Testis (tissue), 5 donors: ENCODE data around the gene ANKRD9. TPM values are rescaled to one million over a fixed set of nuclear protein-coding genes. Genes with fewer than 3 reads are reported as not detected.

Source experiments
- DNase-seq: peaks from one replicate; pipeline ENCODE4 v3.0.0-alpha.2; 2019
- H3K27ac ChIP-seq, 2 donors: fragments of 200-600 bp; sonication (generic); one replicate each; pipeline ENCODE4 v1.5.1; 2019
- H3K27me3 ChIP-seq: fragments of 200-600 bp; sonication (generic); one replicate; pipeline ENCODE4 v1.5.1; 2019
- H3K36me3 ChIP-seq: fragments of 200-600 bp; sonication (generic); one replicate; pipeline ENCODE4 v1.5.1; 2017; ENCODE audit warnings: low read depth; ENCODE audit errors: missing control alignments
- H3K4me1 ChIP-seq: fragments of 200-600 bp; sonication (generic); one replicate; pipeline ENCODE4 v1.5.1; 2019
- H3K4me3 ChIP-seq, 2 donors: fragments of 200-600 bp; sonication (generic); one replicate each; pipeline ENCODE4 v1.5.1; 2017 to 2019
- H3K9me3 ChIP-seq: fragments of 200-600 bp; sonication (generic); one replicate; pipeline ENCODE4 v1.5.1; 2017
- POLR2A ChIP-seq: fragments of 450-650 bp; IDR thresholded peaks from one replicate; pipeline ENCODE4 v1.6.1; 2017; ENCODE audit warnings: antibody characterized with exemption, mild to moderate bottlenecking, moderate library complexity
- WGBS, 2 donors: methylation state at CpG; one replicate each; pipeline ENCODE4 v1.1.5; 2018; 5-methylcytosine and 5-hydroxymethylcytosine counted together
- intact Hi-C: fragments of 100-400 bp; cut with DNase I; formaldehyde crosslinking; loops from one replicate; pipeline ENCODE4 v1.15.1; 2023; ENCODE audit warnings: low total_unique reads
- long read RNA-seq, 2 donors: transcript quantifications; one replicate each; lab custom pipeline, GENCODE V29; 2026
- polyA plus RNA-seq: library from polyadenylated mRNA; stranded (reverse); fragments of 350-450 nt; fragmentation: Illumina TruSeq; extraction: RNeasy Lipid Tissue Mini Kit (QIAGEN cat#74804); gene quantifications from one replicate; pipeline ENCODE4 v1.2.3, GENCODE V29; 2014; ENCODE audit warnings: low read depth, low replicate concordance; ENCODE audit not compliant: insufficient read depth
- total RNA-seq, 2 donors: library from RNA; depleted of rRNA; stranded (reverse); fragments of >200 nt; gene quantifications; one replicate each; pipeline ENCODE4 v1.2.3, GENCODE V29; 2016
- TF ChIP-seq, protein P1 (sequence below), 3 experiments: fragments of 450-650 bp in 2 of 3; fragments of 200-600 bp in 1 of 3; sonication (generic) in 1 of 3; IDR thresholded peaks; one replicate each; pipeline ENCODE4 v1.5.1; 2016 to 2019; ENCODE audit warnings: antibody characterized with exemption in 3 of 3, mild to moderate bottlenecking in 2 of 3, moderate library complexity in 1 of 3

The ANKRD9 gene, protein sequence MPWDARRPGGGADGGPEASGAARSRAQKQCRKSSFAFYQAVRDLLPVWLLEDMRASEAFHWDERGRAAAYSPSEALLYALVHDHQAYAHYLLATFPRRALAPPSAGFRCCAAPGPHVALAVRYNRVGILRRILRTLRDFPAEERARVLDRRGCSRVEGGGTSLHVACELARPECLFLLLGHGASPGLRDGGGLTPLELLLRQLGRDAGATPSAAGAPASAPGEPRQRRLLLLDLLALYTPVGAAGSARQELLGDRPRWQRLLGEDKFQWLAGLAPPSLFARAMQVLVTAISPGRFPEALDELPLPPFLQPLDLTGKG
- total RNA-seq = 100 to 1,000 TPM in 1 of 2 donors, 10 to 100 TPM in 1; 88.7 to 153 TPM
- 21.0 TPM for polyA plus RNA-seq
- long read RNA-seq, donor 1, full-length matches to known transcripts = 30 of 40 reads
- long read RNA-seq, donor 1, partial matches to known transcripts = 10 of 40 reads
- long read RNA-seq, donor 1, other reads (novel, unspliced or antisense) = 0 of 40 reads
- long read RNA-seq, donor 2, full-length matches to known transcripts = 25 of 36 reads
- long read RNA-seq, donor 2, partial matches to known transcripts = 11 of 36 reads
- long read RNA-seq, donor 2, other reads (novel, unspliced or antisense) = 0 of 36 reads

GRCh38 chr14:102509746-102510615 is at the start of gene ANKRD9:
TSS of gene ANKRD9 (minus strand) at chr14:102509776. CDS start at chr14:102507889, 1,887 bp downstream.
- WGBS, 2 donors = 1 to 4% methylated on average over 24 to 73 of the region's 91 CpGs
- TF ChIP-seq, protein P1, sequence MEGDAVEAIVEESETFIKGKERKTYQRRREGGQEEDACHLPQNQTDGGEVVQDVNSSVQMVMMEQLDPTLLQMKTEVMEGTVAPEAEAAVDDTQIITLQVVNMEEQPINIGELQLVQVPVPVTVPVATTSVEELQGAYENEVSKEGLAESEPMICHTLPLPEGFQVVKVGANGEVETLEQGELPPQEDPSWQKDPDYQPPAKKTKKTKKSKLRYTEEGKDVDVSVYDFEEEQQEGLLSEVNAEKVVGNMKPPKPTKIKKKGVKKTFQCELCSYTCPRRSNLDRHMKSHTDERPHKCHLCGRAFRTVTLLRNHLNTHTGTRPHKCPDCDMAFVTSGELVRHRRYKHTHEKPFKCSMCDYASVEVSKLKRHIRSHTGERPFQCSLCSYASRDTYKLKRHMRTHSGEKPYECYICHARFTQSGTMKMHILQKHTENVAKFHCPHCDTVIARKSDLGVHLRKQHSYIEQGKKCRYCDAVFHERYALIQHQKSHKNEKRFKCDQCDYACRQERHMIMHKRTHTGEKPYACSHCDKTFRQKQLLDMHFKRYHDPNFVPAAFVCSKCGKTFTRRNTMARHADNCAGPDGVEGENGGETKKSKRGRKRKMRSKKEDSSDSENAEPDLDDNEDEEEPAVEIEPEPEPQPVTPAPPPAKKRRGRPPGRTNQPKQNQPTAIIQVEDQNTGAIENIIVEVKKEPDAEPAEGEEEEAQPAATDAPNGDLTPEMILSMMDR (IDR thresholded peaks at IDR 0.05) = no peak
- TF ChIP-seq POLR2A = no peak
- DNase-seq = peak; percentile 95
- Histone ChIP-seq H3K27me3 (no peaks in the 10 kb centered on the region), H3K36me3 (no peaks in the 10 kb centered on the region), H3K4me1 (peaks cover 8% of the 10 kb centered on the region), H3K4me3 (peak within 1 kb of the TSS; percentile 63 to 64), H3K9me3 (no peaks in the 10 kb centered on the region), H3K27ac (peak within 1 kb of the TSS; percentile 80 to 89)
- intact Hi-C loops = no loop called here

- WGBS, 2 donors = 71 to 92% methylated on average over 2 to 4 of the region's 4 CpGs
- Histone ChIP-seq H3K27me3 (no peaks in the 10 kb centered on the region), H3K27ac (no peak overlapping the region), H3K9me3 (no peaks in the 10 kb centered on the region), H3K4me3 (no peak overlapping the region), H3K36me3 (no peaks in the 10 kb centered on the region), H3K4me1 (no peaks in the 10 kb centered on the region)
- no peak for DNase-seq
- intact Hi-C loops = no loop called here
- TF ChIP-seq POLR2A = no peak
- TF ChIP-seq, protein P1 (IDR thresholded peaks at IDR 0.05) = no peak
These were observed 49.0 kb upstream of the ANKRD9 start for GRCh38 chr14:102558556-102558955.

- 89 to 97% methylated on average over 5 to 12 of the region's 12 CpGs for WGBS, 2 donors
- Histone ChIP-seq H3K36me3 (no peaks in the 10 kb centered on the region), H3K4me3 (no peak overlapping the region), H3K27ac (no peak overlapping the region), H3K9me3 (no peaks in the 10 kb centered on the region), H3K27me3 (no peaks in the 10 kb centered on the region), H3K4me1 (no peaks in the 10 kb centered on the region)
- no peak for DNase-seq
- intact Hi-C loops = no loop called here
- TF ChIP-seq, protein P1 (IDR thresholded peaks at IDR 0.05) = no peak
- no peak for TF ChIP-seq POLR2A
These were observed 48.1 kb upstream of the ANKRD9 start for GRCh38 chr14:102557434-102558226.

GRCh38 chr14:102556098-102556677 is 46.6 kb upstream of the ANKRD9 start:
- intact Hi-C loops = no loop called here
- Histone ChIP-seq H3K27ac (no peak overlapping the region), H3K36me3 (no peaks in the 10 kb centered on the region), H3K4me3 (peak overlapping the region in 1 of 2 donors; percentile 87), H3K27me3 (no peaks in the 10 kb centered on the region), H3K4me1 (peaks cover 4% of the 10 kb centered on the region), H3K9me3 (no peaks in the 10 kb centered on the region)
- 69 to 92% methylated on average over 6 to 14 of the region's 14 CpGs for WGBS, 2 donors
- no peak for DNase-seq
- TF ChIP-seq POLR2A = no peak
- TF ChIP-seq, protein P1 (IDR thresholded peaks at IDR 0.05) = no peak
